Stimulated activated CD8-positive, alpha-beta memory T cell treated with anti-CD3 and anti-CD28 coated beads, Interleukin-7, amount 100 ng/mL, for 4 hours (primary cell): ENCODE measurements around the gene PABPC1L.
"Not testable (repeated sequence)": the region's sequence is repeated elsewhere in the genome, so short reads cannot be mapped to it uniquely, and the experiment has no call there.

ENCODE experiments used
- DNase-seq, 2 donors: peaks; one replicate each; pipeline ENCODE4 v3.0.0-alpha.2; 2020; ENCODE audit warnings: low read depth in 2 of 2

PABPC1L gene

DNA sequence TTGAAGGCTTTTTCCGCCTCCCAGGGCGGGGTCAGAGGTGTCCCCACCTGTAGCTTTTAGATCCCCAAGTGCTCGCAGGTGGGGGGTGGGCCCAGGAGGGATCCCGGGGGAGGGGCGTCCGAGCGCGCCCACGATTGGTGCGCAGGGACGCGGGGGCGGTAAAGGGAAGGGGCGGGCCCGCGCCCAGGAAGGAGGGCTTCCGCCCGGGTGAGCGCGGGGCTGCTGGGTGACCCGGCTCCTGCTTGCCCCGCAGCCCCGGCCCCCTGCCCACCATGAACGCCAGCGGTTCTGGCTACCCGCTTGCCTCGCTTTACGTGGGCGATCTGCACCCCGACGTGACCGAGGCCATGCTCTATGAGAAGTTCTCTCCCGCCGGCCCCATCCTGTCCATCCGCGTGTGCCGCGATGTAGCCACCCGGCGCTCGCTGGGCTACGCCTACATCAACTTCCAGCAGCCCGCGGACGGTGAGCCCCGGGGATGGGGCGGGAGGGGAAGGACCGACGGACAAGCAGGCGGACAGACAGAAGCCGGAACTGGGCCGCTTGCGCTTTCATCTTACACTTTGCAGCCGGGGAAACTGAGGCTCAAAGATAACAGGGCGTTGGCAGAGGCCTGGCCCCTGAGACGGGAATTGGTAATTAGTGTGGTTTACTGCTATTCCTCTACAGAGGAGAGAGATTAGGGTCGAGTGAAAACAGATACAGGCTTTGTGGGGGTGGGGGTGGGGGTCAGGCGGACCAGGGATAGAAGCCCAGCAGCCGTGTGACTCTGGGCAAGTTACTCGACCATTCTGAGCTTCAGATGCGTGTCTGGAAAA is at the start of gene PABPC1L:
Gene PABPC1L, plus strand, starts transcription at position 189 of the 818 bp plus-strand sequence. Its CDS starts 84 bp downstream, at position 273.
- peak; percentile 60 to 76 for DNase-seq

DNA sequence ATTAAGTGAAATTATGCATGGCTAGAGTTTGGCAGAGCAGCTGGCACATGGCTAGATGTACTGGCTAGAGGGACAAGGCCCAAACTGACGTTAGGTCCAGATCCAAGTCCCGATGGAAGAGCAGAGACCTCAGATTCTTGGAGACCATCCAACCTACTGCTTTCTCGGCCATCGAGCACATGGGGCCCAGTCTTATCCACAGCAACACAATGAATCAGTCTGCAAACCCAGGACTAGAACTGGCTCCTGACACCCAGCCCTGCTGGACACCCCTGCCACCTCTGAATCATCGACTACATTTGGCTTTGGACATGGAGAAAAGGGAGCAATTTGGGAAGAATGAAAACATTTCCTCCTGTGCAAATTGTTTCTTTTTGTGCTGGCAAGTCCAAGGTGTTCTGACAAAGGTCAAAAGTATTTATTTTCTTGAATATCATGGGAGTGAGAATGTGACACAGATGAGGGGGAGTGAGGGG is 48.3 kb upstream of the PABPC1L start:
- no peak for DNase-seq

DNA sequence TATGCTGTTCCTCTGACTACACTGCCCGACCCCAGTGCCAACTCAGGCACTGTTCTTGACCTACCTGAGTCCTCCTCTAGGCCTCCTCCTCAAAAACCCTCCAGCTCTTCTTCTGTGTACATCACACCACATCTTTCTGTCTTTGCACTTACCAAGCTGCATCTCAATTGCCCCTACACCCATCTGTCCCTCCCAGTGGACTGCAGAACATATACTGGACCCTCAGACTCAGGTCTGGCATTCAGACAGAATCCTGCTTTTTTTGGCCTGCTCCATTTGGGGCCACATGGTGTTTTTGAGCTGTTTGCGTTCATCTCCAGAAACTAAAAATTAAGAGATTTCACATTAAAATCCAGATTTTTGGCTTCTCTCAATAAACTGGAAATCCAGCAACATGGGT is 47.6 kb upstream of the PABPC1L start:
- DNase-seq = no peak

DNA sequence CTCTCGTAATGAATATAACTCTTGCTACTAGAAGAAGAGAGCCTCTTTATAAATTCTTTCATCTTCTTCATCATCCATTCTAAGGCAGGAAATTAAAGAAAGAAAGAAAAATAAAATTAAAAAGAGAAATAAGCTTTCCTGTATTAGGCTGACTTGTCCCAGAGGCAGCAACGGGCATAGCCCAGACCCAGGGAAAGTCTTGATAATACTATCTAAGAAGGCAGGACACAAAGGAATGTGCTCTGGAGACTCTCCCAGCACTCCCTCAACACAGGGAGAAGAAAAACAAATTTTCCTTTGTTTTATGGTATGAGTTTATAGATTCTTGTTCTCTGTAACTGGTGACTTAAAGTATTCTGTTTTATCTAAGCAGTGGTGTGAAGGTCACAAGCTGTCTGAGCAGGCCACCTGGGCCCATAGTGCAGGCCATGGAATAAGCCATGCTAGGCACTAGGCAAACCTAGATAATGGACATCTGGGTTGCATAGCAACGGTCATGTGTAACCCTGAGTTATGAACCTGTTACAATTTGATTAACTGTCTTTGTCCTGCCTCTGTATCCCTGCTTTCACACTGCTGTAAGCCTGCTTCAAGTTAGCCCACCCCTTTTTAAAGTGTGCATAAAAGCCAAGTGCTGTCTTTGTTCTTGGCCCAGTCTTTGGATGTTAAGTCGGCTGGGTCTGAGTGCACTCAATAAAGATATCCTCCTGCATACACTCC is 46.3 kb upstream of the PABPC1L start:
- not testable (repeated sequence) for DNase-seq

GRCh38 chr20:44864493-44864892 is 45.4 kb upstream of the PABPC1L start:
- DNase-seq = not testable (repeated sequence)

DNA sequence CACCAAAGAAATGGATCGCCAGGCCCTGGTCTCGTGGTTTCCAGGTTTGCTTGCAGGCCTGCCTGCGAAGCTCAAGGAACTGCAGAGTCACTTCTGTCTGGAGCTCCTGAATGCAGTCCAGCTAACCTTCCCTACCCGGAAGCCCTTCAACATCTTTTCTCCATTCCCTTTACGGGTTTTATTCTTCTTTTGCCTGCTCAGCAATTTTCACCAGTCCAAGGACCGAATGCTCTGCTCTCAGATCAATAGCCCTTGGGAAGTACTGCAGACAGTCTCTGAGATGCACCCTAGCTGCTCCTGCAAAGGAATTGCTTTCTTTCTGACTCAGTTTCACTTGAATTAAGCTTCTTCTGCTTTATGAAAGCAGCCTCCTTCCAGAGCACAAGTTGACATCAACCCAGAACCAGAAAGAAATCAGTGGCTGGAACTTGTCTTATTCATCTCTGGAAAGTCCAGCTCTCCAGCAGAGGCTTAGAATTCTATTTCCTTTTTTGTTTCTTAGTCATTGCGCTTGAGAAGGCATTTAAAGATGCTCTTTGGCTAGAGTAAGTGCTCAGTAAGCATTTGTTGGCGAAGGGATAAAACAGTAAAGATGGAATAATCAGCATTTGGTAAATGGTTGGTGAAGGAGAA is 43.0 kb upstream of the PABPC1L start:
- DNase-seq = no peak

DNA sequence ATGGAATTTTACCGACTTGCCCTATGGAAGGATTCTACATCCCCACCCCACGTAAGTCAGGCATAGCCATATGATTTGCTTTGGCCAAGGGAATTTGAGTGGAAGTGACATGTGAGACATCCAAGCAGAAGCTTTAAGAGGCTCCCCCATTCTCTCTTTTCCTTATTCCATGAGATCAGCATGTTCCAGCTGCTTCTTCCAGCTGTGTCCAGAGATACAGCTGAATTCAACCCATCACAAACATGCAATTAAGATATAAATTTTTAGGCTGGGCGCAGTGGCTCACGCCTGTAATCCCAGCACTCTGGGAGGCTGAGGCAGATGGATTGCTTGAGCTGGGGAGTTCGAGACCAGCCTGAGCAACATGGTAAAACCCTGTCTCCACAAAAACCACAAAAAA is 40.4 kb upstream of the PABPC1L start:
- no peak for DNase-seq

DNA sequence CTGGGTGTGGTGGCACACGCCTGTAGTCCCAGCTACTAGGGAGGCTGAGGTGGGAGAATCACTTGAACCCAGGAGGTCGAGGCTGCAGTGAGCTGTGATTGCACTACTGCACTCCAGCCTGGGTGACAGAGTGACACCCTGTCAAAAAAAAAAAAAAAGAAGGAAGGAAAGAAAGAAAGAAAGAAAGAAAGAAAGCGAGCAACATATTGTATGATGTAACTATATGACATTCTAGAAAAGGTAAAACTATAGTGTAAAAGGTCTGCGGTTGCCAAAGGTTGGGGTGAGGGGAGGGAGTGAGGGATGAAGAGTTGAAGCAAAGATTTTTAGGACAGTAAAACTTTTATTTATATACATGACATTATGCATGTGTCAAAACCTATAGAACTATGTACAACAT is 27.5 kb upstream of the PABPC1L start:
- not testable (repeated sequence) for DNase-seq

GRCh38 chr20:44883214-44883902 is 26.5 kb upstream of the PABPC1L start:
- no peak for DNase-seq

- DNase-seq = no peak
These were observed 24.9 kb upstream of the PABPC1L start for GRCh38 chr20:44884907-44885391.

- DNase-seq = peak; percentile 94 to 98
These were observed 24.2 kb upstream of the PABPC1L start, which contains the start of gene YWHAB for GRCh38 chr20:44885392-44886265. Gene YWHAB, plus strand, starts transcription at chr20:44885705. Its CDS starts 15,829 bp downstream, at chr20:44901534.

DNA sequence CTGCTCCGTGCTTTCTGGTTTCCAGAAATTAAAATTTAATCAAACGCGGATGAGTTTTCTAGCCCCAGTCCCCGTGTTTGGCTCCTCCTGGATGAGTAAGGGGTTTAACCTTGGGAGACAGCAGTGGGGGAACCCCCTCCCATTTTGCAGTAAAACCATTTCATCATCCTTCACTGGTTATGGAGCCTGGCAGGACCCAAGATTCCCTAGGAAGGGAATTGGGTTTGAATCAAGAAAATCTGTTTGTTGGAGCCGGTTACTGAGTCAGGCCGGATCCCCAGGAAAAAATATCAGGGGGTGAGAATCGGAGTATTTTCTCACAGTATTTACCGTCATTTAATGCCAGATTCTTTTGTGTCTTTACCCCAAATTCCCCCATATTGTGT is 23.6 kb upstream of the PABPC1L start:
- no peak for DNase-seq

GRCh38 chr20:44886828-44887227 is 23.0 kb upstream of the PABPC1L start:
- DNase-seq = no peak

GRCh38 chr20:44887466-44887865 is 22.4 kb upstream of the PABPC1L start:
- no peak for DNase-seq

- DNase-seq = no peak
These were observed 21.4 kb upstream of the PABPC1L start for GRCh38 chr20:44888226-44889103.

GRCh38 chr20:44891826-44892225 is 18.0 kb upstream of the PABPC1L start:
- no peak for DNase-seq

GRCh38 chr20:44894959-44895358 is 14.9 kb upstream of the PABPC1L start:
- no peak for DNase-seq

DNA sequence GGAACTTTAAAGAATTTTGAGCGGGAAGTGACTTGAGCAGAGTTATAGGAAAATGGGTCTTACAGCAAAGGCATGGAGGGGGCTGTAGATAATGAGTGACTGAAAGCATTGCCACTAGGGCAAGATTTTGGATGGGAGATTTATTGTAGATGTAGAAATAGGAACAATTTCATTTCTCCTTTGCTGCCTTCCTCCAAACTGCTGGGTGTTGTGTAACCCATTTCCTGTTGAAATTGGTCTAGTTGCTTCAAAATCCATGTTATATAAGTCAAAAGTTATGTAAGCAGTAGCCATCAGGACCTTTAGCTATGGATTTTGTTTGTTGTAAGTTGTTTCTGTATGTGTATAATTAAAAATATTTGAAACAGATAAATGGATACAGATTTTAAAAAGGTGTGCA is 13.3 kb upstream of the PABPC1L start:
- no peak for DNase-seq

DNA sequence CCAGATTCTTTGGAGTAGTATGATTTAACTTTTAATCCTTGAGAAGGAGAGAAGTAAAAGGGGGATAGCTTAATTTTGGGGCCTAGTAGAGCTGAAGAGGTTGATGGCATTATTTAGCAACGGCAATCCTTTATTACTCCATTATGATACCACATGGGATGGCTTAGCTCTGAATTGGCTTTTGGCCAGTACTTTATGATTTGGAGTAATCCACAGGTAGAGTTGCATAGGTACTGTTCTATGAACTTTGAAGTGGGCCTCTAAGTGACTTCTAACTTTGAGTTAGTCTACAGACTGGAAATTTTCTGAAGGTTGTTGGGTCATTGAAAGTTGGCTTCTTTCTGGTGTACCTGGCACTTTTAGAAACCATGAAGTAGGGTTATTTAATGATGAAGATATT is 12.7 kb upstream of the PABPC1L start:
- no peak for DNase-seq
